ENCODE results near the gene CAPN8. TPM values are rescaled to one million over a fixed set of nuclear protein-coding genes. Genes with fewer than 3 reads are reported as not detected.

Gene CAPN8
- 0.26 TPM in 1 of 2 replicates, not detected in the other for total RNA-seq

DNA sequence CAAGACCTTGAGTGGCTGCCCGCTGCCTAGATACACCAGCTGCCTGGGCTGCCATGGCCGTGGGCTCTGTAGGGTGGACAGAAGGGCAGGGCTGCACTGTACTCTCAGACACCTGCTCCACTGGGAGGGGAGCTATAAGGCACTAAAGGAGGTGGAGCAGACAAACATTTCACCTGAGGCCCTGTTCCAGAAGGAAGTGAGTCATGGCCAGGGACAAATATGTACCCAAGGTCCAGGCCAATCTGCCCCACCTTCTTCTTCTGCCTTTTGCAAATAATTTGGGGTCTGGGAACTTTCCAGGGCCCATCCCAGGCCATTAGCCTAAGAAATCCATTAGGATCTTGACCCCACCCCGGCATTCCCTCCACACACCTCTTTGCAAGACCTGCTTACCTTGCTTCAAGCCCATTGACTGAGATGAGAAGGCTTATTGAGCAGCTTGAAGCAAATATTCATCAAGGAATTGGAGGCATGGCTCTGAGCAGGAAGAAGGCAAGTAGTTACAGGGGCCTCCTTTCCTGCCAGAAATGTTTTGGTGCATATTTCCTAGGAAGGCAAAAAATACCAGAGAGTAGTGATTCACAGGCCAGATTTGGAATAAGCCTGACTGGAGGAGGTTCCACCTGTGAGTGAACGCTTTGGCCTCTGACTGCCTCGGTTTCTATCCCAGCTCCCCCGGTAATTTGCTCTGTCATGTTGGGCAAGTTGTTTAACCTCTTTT is at the start of gene CAPN8:
CAPN8 (minus strand) TSS at position 110 of the 721 bp plus-strand sequence; CDS start at position 55, 55 bp downstream.

DNA sequence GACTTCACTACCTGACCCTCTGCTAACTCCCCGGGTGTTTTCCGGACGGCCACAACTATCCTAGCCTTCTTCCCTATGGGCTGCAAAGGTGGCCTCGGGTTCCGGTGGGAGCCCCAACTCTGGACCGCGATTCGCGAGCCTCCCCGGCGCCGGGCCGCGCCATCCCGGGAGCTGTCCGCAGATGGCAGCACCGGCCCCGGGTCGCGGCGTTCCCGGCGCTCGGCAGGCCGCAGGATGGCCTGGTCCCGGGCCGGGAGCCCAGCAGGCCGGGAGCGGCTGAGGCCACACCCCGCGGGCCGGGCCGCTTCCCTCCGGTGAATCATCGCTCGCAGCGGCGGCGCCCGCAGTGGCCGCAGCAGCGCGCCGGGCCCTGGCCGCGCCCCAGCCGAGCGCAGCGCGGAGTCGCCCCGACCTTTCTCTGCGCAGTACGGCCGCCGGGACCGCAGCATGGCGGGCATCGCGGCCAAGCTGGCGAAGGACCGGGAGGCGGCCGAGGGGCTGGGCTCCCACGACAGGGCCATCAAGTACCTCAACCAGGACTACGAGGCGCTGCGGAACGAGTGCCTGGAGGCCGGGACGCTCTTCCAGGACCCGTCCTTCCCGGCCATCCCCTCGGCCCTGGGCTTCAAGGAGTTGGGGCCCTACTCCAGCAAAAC is 46.8 kb upstream of the CAPN8 start, which contains the start of gene CAPN2:
CAPN2 (plus strand) TSS at position 346 of the 656 bp plus-strand sequence; CDS start at position 448, 102 bp downstream.

Other genes with a start within 250 kb of the CAPN8 start
- 69.7 and 187 TPM in 2 replicates for gene CAPN2, start 46.8 kb upstream of the CAPN8 start, total RNA-seq
- gene TP53BP2, start 180.2 kb upstream of the CAPN8 start, total RNA-seq, result 21.9 and 38.5 TPM in 2 replicates